WTC11 (cell line): Measurements from ENCODE around the gene WDR7. TPM values are rescaled to one million over a fixed set of nuclear protein-coding genes. Genes with fewer than 3 reads are reported as not detected.

Experiments
- ATAC-seq: fragments of 200-7000 bp; cut with Tn5 transposase; 2 replicates; pipeline ENCODE4 v1.10.0; 2021; ENCODE audit warnings: mild to moderate bottlenecking, moderate library complexity
- CTCF ChIA-PET: fragments of 300-600 bp; sonication (Branson Sonifier 250); formaldehyde crosslinking; loops from one replicate; lab custom pipeline; 2021; ENCODE audit warnings: antibody characterized with exemption; lab: Charles Lee
- POLR2A ChIA-PET: fragments of 350-600 bp; sonication (Branson Sonifier 250); formaldehyde crosslinking; loops from one replicate; lab custom pipeline; 2021; ENCODE audit warnings: antibody characterized with exemption; lab: Charles Lee
- DNase-seq: peaks from one replicate; pipeline ENCODE4 v3.0.0; 2021; ENCODE audit warnings: low spot score
- H3K27ac Mint-ChIP-seq: 2 replicates; pipeline ENCODE4 v1.8.0; 2021; ENCODE audit warnings: mixed read lengths
- H3K27me3 Mint-ChIP-seq: 2 replicates; pipeline ENCODE4 v1.8.0; 2021; ENCODE audit warnings: low read depth, mild to moderate bottlenecking, moderate library complexity, mixed read lengths
- H3K36me3 Mint-ChIP-seq: 2 replicates; pipeline ENCODE4 v1.8.0; 2021; ENCODE audit warnings: mixed read lengths
- H3K4me1 Mint-ChIP-seq: 2 replicates; pipeline ENCODE4 v1.8.0; 2022; ENCODE audit warnings: mixed read lengths
- H3K4me3 Mint-ChIP-seq: 2 replicates; pipeline ENCODE4 v1.8.0; 2021; ENCODE audit warnings: mild to moderate bottlenecking, moderate library complexity, mixed read lengths
- H3K9me3 Mint-ChIP-seq: 2 replicates; pipeline ENCODE4 v1.8.0; 2021; ENCODE audit warnings: mixed read lengths
- EMX1 ChIP-seq: fragments of 250-450 bp; sonication (Bioruptor Pico); IDR thresholded peaks from 2 replicates; pipeline ENCODE4 v1.8.0; 2021; ENCODE audit warnings: mild to moderate bottlenecking
- FOXK1 ChIP-seq: sonication (generic); formaldehyde crosslinking; IDR thresholded peaks from 2 replicates; pipeline ENCODE4 v1.8.0; 2022; ENCODE audit warnings: mild to moderate bottlenecking, moderate library complexity, missing genetic modification reagents
- GRHL2 ChIP-seq: fragments of 250-450 bp; sonication (Bioruptor Pico); IDR thresholded peaks from 2 replicates; pipeline ENCODE4 v1.8.0; 2022; ENCODE audit warnings: mild to moderate bottlenecking, moderate library complexity; ENCODE audit not compliant: insufficient replicate concordance, severe bottlenecking
- JUN ChIP-seq: sonication (generic); formaldehyde crosslinking; IDR thresholded peaks from 2 replicates; pipeline ENCODE4 v1.8.0; 2023; ENCODE audit warnings: mild to moderate bottlenecking, missing genetic modification reagents
- KAT7 ChIP-seq: sonication (generic); formaldehyde crosslinking; IDR thresholded peaks from 2 replicates; pipeline ENCODE4 v1.8.1; 2023; ENCODE audit warnings: missing genetic modification reagents, mild to moderate bottlenecking, borderline replicate concordance
- PRRX2 ChIP-seq: fragments of 250-450 bp; sonication (Bioruptor Pico); IDR thresholded peaks from 2 replicates; pipeline ENCODE4 v1.8.0; 2021; ENCODE audit warnings: mild to moderate bottlenecking
- SMAD3 ChIP-seq: sonication (generic); formaldehyde crosslinking; IDR thresholded peaks from 2 replicates; pipeline ENCODE4 v1.8.0; 2022; ENCODE audit warnings: missing genetic modification reagents, mild to moderate bottlenecking, borderline replicate concordance
- SMAD4 ChIP-seq: sonication (generic); formaldehyde crosslinking; IDR thresholded peaks from 2 replicates; pipeline ENCODE4 v1.8.0; 2022; ENCODE audit warnings: mild to moderate bottlenecking, missing genetic modification reagents
- ZBTB21 ChIP-seq: sonication (generic); formaldehyde crosslinking; IDR thresholded peaks from 2 replicates; pipeline ENCODE4 v1.8.1; 2023; ENCODE audit warnings: mild to moderate bottlenecking, missing genetic modification reagents, borderline replicate concordance
- ZNF121 ChIP-seq: sonication (generic); formaldehyde crosslinking; IDR thresholded peaks from 2 replicates; pipeline ENCODE4 v1.8.0; 2023; ENCODE audit warnings: missing genetic modification reagents
- ZNF396 ChIP-seq: fragments of 250-450 bp; sonication (Bioruptor Pico); IDR thresholded peaks from 2 replicates; pipeline ENCODE4 v1.8.0; 2021; ENCODE audit warnings: mild to moderate bottlenecking, moderate library complexity, borderline replicate concordance
- total RNA-seq: library from RNA; stranded (reverse); gene quantifications from 3 replicates; pipeline ENCODE4 v1.2.3, GENCODE V29; 2021
- TF ChIP-seq, protein P1 (sequence below): sonication (generic); formaldehyde crosslinking; IDR thresholded peaks from 2 replicates; pipeline ENCODE4 v1.8.0; 2022; ENCODE audit warnings: missing genetic modification reagents
- TF ChIP-seq, protein P2 (sequence below): sonication (generic); formaldehyde crosslinking; IDR thresholded peaks from 2 replicates; pipeline ENCODE4 v1.8.1; 2022; ENCODE audit warnings: missing genetic modification reagents, borderline replicate concordance
- TF ChIP-seq, protein P3 (sequence below): sonication (generic); formaldehyde crosslinking; IDR thresholded peaks from 2 replicates; pipeline ENCODE4 v1.8.0; 2022; ENCODE audit warnings: mild to moderate bottlenecking, missing genetic modification reagents
- TF ChIP-seq, protein P4 (sequence below): fragments of 250-450 bp; sonication (Bioruptor Pico); IDR thresholded peaks from 2 replicates; pipeline ENCODE4 v1.8.0; 2021; ENCODE audit warnings: mild to moderate bottlenecking
- TF ChIP-seq, protein P5 (sequence below): sonication (generic); formaldehyde crosslinking; IDR thresholded peaks from 2 replicates; pipeline ENCODE4 v1.8.0; 2022; ENCODE audit warnings: mild to moderate bottlenecking, missing genetic modification reagents
- TF ChIP-seq, protein P6 (sequence below): sonication (generic); formaldehyde crosslinking; IDR thresholded peaks from 2 replicates; pipeline ENCODE4 v1.8.0; 2023; ENCODE audit warnings: missing genetic modification reagents

The WDR7 gene
- total RNA-seq, 1 experiment from 2014 or later, result 12.2 TPM

DNA sequence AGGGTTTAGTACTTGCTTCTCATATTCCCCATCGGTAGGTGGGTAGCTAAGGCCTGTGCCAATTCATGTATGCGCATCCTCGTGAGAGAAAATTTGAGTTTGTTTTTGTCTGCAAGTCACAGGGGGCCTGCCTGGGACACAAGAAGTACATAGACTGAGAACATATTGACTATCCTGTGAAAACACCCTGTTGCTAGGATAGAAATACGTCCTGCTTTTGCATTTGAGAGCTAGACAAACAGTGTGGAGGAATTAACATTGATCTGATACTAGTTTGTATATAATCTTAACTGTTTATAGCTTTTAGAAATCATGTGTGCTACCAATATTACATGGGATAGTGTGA lies 10.9 kb downstream of the WDR7 start (continued):
- TF ChIP-seq, protein P1, sequence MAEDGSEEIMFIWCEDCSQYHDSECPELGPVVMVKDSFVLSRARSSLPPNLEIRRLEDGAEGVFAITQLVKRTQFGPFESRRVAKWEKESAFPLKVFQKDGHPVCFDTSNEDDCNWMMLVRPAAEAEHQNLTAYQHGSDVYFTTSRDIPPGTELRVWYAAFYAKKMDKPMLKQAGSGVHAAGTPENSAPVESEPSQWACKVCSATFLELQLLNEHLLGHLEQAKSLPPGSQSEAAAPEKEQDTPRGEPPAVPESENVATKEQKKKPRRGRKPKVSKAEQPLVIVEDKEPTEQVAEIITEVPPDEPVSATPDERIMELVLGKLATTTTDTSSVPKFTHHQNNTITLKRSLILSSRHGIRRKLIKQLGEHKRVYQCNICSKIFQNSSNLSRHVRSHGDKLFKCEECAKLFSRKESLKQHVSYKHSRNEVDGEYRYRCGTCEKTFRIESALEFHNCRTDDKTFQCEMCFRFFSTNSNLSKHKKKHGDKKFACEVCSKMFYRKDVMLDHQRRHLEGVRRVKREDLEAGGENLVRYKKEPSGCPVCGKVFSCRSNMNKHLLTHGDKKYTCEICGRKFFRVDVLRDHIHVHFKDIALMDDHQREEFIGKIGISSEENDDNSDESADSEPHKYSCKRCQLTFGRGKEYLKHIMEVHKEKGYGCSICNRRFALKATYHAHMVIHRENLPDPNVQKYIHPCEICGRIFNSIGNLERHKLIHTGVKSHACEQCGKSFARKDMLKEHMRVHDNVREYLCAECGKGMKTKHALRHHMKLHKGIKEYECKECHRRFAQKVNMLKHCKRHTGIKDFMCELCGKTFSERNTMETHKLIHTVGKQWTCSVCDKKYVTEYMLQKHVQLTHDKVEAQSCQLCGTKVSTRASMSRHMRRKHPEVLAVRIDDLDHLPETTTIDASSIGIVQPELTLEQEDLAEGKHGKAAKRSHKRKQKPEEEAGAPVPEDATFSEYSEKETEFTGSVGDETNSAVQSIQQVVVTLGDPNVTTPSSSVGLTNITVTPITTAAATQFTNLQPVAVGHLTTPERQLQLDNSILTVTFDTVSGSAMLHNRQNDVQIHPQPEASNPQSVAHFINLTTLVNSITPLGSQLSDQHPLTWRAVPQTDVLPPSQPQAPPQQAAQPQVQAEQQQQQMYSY (CRISPR knock-in tag), result no peak
- no peak for TF ChIP-seq SMAD3 (CRISPR knock-in tag)
- no peak for TF ChIP-seq SMAD4 (CRISPR knock-in tag)
- TF ChIP-seq, protein P2, sequence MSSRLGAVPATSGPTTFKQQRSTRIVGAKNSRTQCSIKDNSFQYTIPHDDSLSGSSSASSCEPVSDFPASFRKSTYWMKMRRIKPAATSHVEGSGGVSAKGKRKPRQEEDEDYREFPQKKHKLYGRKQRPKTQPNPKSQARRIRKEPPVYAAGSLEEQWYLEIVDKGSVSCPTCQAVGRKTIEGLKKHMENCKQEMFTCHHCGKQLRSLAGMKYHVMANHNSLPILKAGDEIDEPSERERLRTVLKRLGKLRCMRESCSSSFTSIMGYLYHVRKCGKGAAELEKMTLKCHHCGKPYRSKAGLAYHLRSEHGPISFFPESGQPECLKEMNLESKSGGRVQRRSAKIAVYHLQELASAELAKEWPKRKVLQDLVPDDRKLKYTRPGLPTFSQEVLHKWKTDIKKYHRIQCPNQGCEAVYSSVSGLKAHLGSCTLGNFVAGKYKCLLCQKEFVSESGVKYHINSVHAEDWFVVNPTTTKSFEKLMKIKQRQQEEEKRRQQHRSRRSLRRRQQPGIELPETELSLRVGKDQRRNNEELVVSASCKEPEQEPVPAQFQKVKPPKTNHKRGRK, result no peak

DNA sequence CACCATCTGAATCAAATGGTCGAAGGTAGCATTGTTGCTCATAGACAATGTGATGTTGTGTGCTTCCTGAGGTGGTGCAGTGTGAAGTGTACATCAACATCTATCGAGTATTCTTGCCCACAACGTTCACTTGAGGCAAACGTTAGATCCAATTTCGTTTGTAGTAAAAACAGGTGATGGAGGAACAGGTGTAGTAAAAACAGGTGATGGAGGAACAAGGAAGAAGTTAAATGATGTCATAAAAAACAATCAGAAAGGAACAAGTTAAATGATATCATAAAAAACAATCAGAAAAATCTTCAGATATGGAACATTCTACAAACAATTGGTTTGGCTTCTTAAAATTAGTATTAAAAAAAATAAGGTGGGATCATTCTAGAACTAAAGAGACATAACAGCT lies 11.3 kb downstream of the WDR7 start:
- CTCF ChIA-PET, result interaction anchor here (0.5 kb wide), 1 partner anchor 1472 kb away, joined by 3 read pairs; no protein-coding TSS in a partner anchor
- Mint-ChIP-seq H3K9me3 (no peaks in the 10 kb centered on the region), H3K4me3 (no peak overlapping the region), H3K4me1 (peaks cover 8% of the 10 kb centered on the region), H3K36me3 (no peaks in the 10 kb centered on the region), H3K27me3 (no peaks in the 10 kb centered on the region), H3K27ac (no peak overlapping the region)
- DNase-seq (no peak), ATAC-seq (no peak)
- TF ChIP-seq FOXK1 (CRISPR knock-in tag), result no peak
- no peak for TF ChIP-seq JUN (CRISPR knock-in tag)
- no peak for TF ChIP-seq EMX1 (CRISPR knock-in tag)
- no peak for TF ChIP-seq KAT7 (CRISPR knock-in tag)
- no peak for TF ChIP-seq ZBTB21 (CRISPR knock-in tag)
- TF ChIP-seq, protein P3, sequence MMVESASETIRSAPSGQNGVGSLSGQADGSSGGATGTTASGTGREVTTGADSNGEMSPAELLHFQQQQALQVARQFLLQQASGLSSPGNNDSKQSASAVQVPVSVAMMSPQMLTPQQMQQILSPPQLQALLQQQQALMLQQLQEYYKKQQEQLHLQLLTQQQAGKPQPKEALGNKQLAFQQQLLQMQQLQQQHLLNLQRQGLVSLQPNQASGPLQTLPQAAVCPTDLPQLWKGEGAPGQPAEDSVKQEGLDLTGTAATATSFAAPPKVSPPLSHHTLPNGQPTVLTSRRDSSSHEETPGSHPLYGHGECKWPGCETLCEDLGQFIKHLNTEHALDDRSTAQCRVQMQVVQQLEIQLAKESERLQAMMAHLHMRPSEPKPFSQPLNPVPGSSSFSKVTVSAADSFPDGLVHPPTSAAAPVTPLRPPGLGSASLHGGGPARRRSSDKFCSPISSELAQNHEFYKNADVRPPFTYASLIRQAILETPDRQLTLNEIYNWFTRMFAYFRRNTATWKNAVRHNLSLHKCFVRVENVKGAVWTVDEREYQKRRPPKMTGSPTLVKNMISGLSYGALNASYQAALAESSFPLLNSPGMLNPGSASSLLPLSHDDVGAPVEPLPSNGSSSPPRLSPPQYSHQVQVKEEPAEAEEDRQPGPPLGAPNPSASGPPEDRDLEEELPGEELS (CRISPR knock-in tag), result no peak
- no peak for TF ChIP-seq PRRX2 (CRISPR knock-in tag)
- TF ChIP-seq, protein P4, sequence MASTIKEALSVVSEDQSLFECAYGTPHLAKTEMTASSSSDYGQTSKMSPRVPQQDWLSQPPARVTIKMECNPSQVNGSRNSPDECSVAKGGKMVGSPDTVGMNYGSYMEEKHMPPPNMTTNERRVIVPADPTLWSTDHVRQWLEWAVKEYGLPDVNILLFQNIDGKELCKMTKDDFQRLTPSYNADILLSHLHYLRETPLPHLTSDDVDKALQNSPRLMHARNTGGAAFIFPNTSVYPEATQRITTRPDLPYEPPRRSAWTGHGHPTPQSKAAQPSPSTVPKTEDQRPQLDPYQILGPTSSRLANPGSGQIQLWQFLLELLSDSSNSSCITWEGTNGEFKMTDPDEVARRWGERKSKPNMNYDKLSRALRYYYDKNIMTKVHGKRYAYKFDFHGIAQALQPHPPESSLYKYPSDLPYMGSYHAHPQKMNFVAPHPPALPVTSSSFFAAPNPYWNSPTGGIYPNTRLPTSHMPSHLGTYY (CRISPR knock-in tag), result no peak
- TF ChIP-seq ZNF121 (CRISPR knock-in tag), result no peak
- TF ChIP-seq, protein P5, sequence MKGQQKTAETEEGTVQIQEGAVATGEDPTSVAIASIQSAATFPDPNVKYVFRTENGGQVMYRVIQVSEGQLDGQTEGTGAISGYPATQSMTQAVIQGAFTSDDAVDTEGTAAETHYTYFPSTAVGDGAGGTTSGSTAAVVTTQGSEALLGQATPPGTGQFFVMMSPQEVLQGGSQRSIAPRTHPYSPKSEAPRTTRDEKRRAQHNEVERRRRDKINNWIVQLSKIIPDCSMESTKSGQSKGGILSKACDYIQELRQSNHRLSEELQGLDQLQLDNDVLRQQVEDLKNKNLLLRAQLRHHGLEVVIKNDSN, result no peak
- TF ChIP-seq, protein P6, sequence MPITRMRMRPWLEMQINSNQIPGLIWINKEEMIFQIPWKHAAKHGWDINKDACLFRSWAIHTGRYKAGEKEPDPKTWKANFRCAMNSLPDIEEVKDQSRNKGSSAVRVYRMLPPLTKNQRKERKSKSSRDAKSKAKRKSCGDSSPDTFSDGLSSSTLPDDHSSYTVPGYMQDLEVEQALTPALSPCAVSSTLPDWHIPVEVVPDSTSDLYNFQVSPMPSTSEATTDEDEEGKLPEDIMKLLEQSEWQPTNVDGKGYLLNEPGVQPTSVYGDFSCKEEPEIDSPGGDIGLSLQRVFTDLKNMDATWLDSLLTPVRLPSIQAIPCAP (CRISPR knock-in tag), result no peak
- TF ChIP-seq ZNF396 (CRISPR knock-in tag), result no peak
- no peak for TF ChIP-seq GRHL2 (CRISPR knock-in tag)
- POLR2A ChIA-PET, result no interaction called here
